ENCODE measurements around the gene ALG9. TPM values are rescaled to one million over a fixed set of nuclear protein-coding genes. Genes with fewer than 3 reads are reported as not detected.

Gene ALG9
- total and polyA plus RNA-seq, 2 donors from 2014 or later: 27.8 to 30.0 TPM

GRCh38 chr11:111835665-111836064 is 35.7 kb downstream of the ALG9 start:
- DNase-seq: no peak
- Histone ChIP-seq H3K4me1 (ENCODE audit: control insufficient read depth in 2 of 3, insufficient read depth in 2 of 3, low read depth in 1 of 3, low read length in 3 of 3) (peaks cover 0 to 4% (median 1%) of the 10 kb centered on the region in 3 donors), H3K27me3 (ENCODE audit: control insufficient read depth, insufficient read depth, low read length) (no peaks in the 10 kb centered on the region), H3K9me3 (ENCODE audit: control insufficient read depth in 2 of 3, insufficient read depth in 1 of 3, low read length in 3 of 3) (no peaks in the 10 kb centered on the region), H3K27ac (ENCODE audit: low read depth in 2 of 2, low read length in 2 of 2) (no peak overlapping the region), H3K4me3 (ENCODE audit: low read length in 3 of 3) (no peak overlapping the region), H3K36me3 (ENCODE audit: control insufficient read depth in 2 of 3, insufficient read depth in 3 of 3, low read length in 3 of 3) (peaks cover 0 to 7% (median 6%) of the 10 kb centered on the region in 3 donors), H3K9ac (ENCODE audit: low read length in 3 of 3) (no peak overlapping the region)
- FAIRE-seq: no peak
- TF ChIP-seq CTCF (IDR thresholded peaks at IDR 0.05; ENCODE audit: borderline replicate concordance, extremely low read depth, insufficient read depth): no peak
- intact Hi-C loops (cut with DNase I): loop anchor here (10.0 kb wide), 1 partner anchor 251 kb away; no protein-coding TSS in a partner anchor

- no peaks in the 10 kb centered on the region for H3K9me3 ChIP-seq (ENCODE audit: control insufficient read depth in 2 of 3, insufficient read depth in 1 of 3, low read length in 3 of 3)
- intact Hi-C loops (cut with DNase I): loop anchor here (10.0 kb wide), 1 partner anchor 250 kb away; no protein-coding TSS in a partner anchor
- no peaks in the 10 kb centered on the region for H3K27me3 ChIP-seq (ENCODE audit: control insufficient read depth, insufficient read depth, low read length)
- H3K4me1 ChIP-seq (ENCODE audit: control insufficient read depth in 2 of 3, insufficient read depth in 2 of 3, low read depth in 1 of 3, low read length in 3 of 3): peaks cover 0 to 4% (median 0%) of the 10 kb centered on the region in 3 donors
- no peak for DNase-seq
- H3K27ac ChIP-seq (ENCODE audit: low read depth in 2 of 2, low read length in 2 of 2): no peak overlapping the region
- no peak overlapping the region for H3K9ac ChIP-seq (ENCODE audit: low read length in 3 of 3)
- peaks cover 0 to 7% (median 6%) of the 10 kb centered on the region in 3 donors for H3K36me3 ChIP-seq (ENCODE audit: control insufficient read depth in 2 of 3, insufficient read depth in 3 of 3, low read length in 3 of 3)
- H3K4me3 ChIP-seq (ENCODE audit: low read length in 3 of 3): no peak overlapping the region
- no peak for FAIRE-seq
- TF ChIP-seq CTCF (IDR thresholded peaks at IDR 0.05; ENCODE audit: borderline replicate concordance, extremely low read depth, insufficient read depth): no peak
Measured at GRCh38 chr11:111834432-111835163, 36.8 kb downstream of the ALG9 start.

- intact Hi-C loops (cut with DNase I): loop anchor here (10.0 kb wide), 1 partner anchor 249 kb away; no protein-coding TSS in a partner anchor
- H3K4me3 ChIP-seq (ENCODE audit: low read length in 3 of 3): no peak overlapping the region
- no peaks in the 10 kb centered on the region for H3K9me3 ChIP-seq (ENCODE audit: control insufficient read depth in 2 of 3, insufficient read depth in 1 of 3, low read length in 3 of 3)
- no peak for TF ChIP-seq CTCF (IDR thresholded peaks at IDR 0.05; ENCODE audit: borderline replicate concordance, extremely low read depth, insufficient read depth)
- no peak overlapping the region for H3K27ac ChIP-seq (ENCODE audit: low read depth in 2 of 2, low read length in 2 of 2)
- no peaks in the 10 kb centered on the region for H3K27me3 ChIP-seq (ENCODE audit: control insufficient read depth, insufficient read depth, low read length)
- H3K4me1 ChIP-seq (ENCODE audit: control insufficient read depth in 2 of 3, insufficient read depth in 2 of 3, low read depth in 1 of 3, low read length in 3 of 3): peaks cover 0 to 4% (median 0%) of the 10 kb centered on the region in 3 donors
- DNase-seq (peak in 2 of 5 donors; percentile 48 to 55), FAIRE-seq (no peak)
- H3K9ac ChIP-seq (ENCODE audit: low read length in 3 of 3): no peak overlapping the region
- H3K36me3 ChIP-seq (ENCODE audit: control insufficient read depth in 2 of 3, insufficient read depth in 3 of 3, low read length in 3 of 3): peaks cover 0 to 7% (median 6%) of the 10 kb centered on the region in 3 donors
Measured at GRCh38 chr11:111833524-111833923, 37.9 kb downstream of the ALG9 start.

Measured in kidney (tissue), 14 donors.